NT2/D1 (cell line): ENCODE measurements around the gene ICAM2.

Experiments used
- SUZ12 ChIP-seq: IDR thresholded peaks from 2 replicates; pipeline ENCODE4 v1.6.1; 2011; ENCODE audit not compliant: insufficient read length, insufficient read depth; ENCODE audit errors: extremely low read depth
- YY1 ChIP-seq: IDR thresholded peaks from 2 replicates; pipeline ENCODE4 v1.6.1; 2011; ENCODE audit not compliant: insufficient read length, insufficient read depth

- no peak for TF ChIP-seq YY1
- no peak for TF ChIP-seq SUZ12
Observed at GRCh38 chr17:63984236-63984635, 36.2 kb downstream of the ICAM2 start.
